K562 (cell line): ENCODE results near the gene RCOR2. TPM values are rescaled to one million over a fixed set of nuclear protein-coding genes. Genes with fewer than 3 reads are reported as not detected.

ENCODE experiments used
- ADNP ChIP-seq: fragments of 200-800 bp; sonication (Bioruptor generic); IDR thresholded peaks from 2 replicates; pipeline ENCODE4 v1.6.1; 2016; ENCODE audit warnings: missing genetic modification characterization, missing compliant biosample characterization
- ATF7 ChIP-seq: fragments of 450-650 bp; IDR thresholded peaks from 2 replicates; pipeline ENCODE4 v1.7.1; 2014; ENCODE audit warnings: mild to moderate bottlenecking, moderate library complexity
- CHD1 ChIP-seq: fragments of 200-600 bp; sonication (generic); IDR thresholded peaks from one replicate; pipeline ENCODE4 v1.6.1; 2012; ENCODE audit warnings: mild to moderate bottlenecking, moderate library complexity, low read length, inconsistent platforms
- CTBP1 ChIP-seq: fragments of 450-650 bp; IDR thresholded peaks from 2 replicates; pipeline ENCODE4 v1.6.1; 2016; ENCODE audit warnings: borderline replicate concordance
- E2F3 ChIP-seq: fragments of 250-450 bp; sonication (Bioruptor Pico); IDR thresholded peaks from 2 replicates; pipeline ENCODE4 v1.4.0; 2020; ENCODE audit warnings: mild to moderate bottlenecking
- ETS1 ChIP-seq: conservative IDR thresholded peaks from 2 replicates; pipeline ENCODE4 v1.6.1; 2011; ENCODE audit warnings: low read depth, mild to moderate bottlenecking, low read length; ENCODE audit not compliant: control insufficient read depth
- FOXA3 ChIP-seq, 2 experiments: fragments of 450-650 bp in 1 of 2; sonication (generic) in 1 of 2; formaldehyde crosslinking; IDR thresholded peaks in 1 of 2; conservative IDR thresholded peaks in 1 of 2; 2 replicates each; pipeline versions ENCODE4 v1.4.0 to v1.8.0; 2020 to 2022; ENCODE audit warnings: mild to moderate bottlenecking in 2 of 2, missing genetic modification reagents in 1 of 2
- JUN ChIP-seq, 2 experiments: sonication (generic) in 1 of 2; formaldehyde crosslinking in 1 of 2; IDR thresholded peaks; 2 replicates each; pipeline versions ENCODE4 v1.6.1 to v1.8.0; 2012 to 2022; ENCODE audit warnings: borderline replicate concordance in 2 of 2, mild to moderate bottlenecking in 2 of 2, improper control_type of control experiment in 1 of 2, low read depth in 1 of 2, low read length in 1 of 2, missing genetic modification reagents in 1 of 2
- JUNB ChIP-seq: fragments of 450-650 bp; formaldehyde crosslinking; conservative IDR thresholded peaks from 2 replicates; pipeline ENCODE4 v1.4.0; 2020; ENCODE audit warnings: mild to moderate bottlenecking
- MAZ ChIP-seq, 2 experiments: fragments of 450-650 bp in 1 of 2; sonication (generic) in 1 of 2; formaldehyde crosslinking; IDR thresholded peaks in 1 of 2; conservative IDR thresholded peaks in 1 of 2; 2 replicates each; pipeline versions ENCODE4 v1.4.0 to v1.5.0; 2020; ENCODE audit warnings: mild to moderate bottlenecking in 1 of 2, missing genetic modification reagents in 1 of 2
- MTF1 ChIP-seq: fragments of 250-450 bp; sonication (Bioruptor Pico); IDR thresholded peaks from 2 replicates; pipeline ENCODE4 v1.9.0; 2021; ENCODE audit warnings: moderate library complexity, mild to moderate bottlenecking, inconsistent platforms, borderline replicate concordance
- MYC ChIP-seq, 2 experiments: fragments of 250-450 bp in 1 of 2; sonication (Bioruptor Pico) in 1 of 2; IDR thresholded peaks; 2 replicates each; pipeline versions ENCODE4 v1.5.1 to v1.6.1; 2012 to 2021; ENCODE audit warnings: low read depth in 2 of 2, borderline replicate concordance in 1 of 2, improper control_type of control experiment in 1 of 2, low read length in 1 of 2, mild to moderate bottlenecking in 1 of 2, moderate library complexity in 1 of 2
- NCOA1 ChIP-seq: fragments of 450-650 bp; IDR thresholded peaks from 2 replicates; pipeline ENCODE4 v1.6.1; 2016; ENCODE audit warnings: low read depth
- POLR2AphosphoS5 ChIP-seq: IDR thresholded peaks from 2 replicates; pipeline ENCODE4 v1.6.1; 2011; ENCODE audit warnings: mild to moderate bottlenecking, low read depth, low read length, moderate library complexity; ENCODE audit not compliant: control insufficient read depth, insufficient read depth
- RB1 ChIP-seq: fragments of 450-650 bp; IDR thresholded peaks from 2 replicates; pipeline ENCODE4 v1.6.1; 2017; ENCODE audit warnings: low read depth, mild to moderate bottlenecking
- RBM22 ChIP-seq: fragments of 200-400 bp; formaldehyde crosslinking; IDR thresholded peaks from 2 replicates; pipeline ENCODE4 v1.6.1; 2018; ENCODE audit warnings: low read length, low read depth; ENCODE audit not compliant: poor library complexity, severe bottlenecking
- SMARCE1 ChIP-seq: fragments of 450-650 bp; IDR thresholded peaks from 2 replicates; pipeline ENCODE4 v1.7.1; 2016; ENCODE audit warnings: mild to moderate bottlenecking
- SP1 ChIP-seq: sonication (generic); formaldehyde crosslinking; IDR thresholded peaks from 2 replicates; pipeline ENCODE4 v1.8.1; 2022; ENCODE audit warnings: mild to moderate bottlenecking, missing genetic modification reagents
- TAF9B ChIP-seq: fragments of 450-650 bp; IDR thresholded peaks from 2 replicates; pipeline ENCODE4 v1.6.1; 2018; ENCODE audit warnings: mild to moderate bottlenecking; ENCODE audit not compliant: partially characterized antibody
- U2AF1 ChIP-seq: fragments of 200-400 bp; formaldehyde crosslinking; optimal IDR thresholded peaks from 2 replicates; pipeline ENCODE3; 2017; ENCODE audit warnings: mild to moderate bottlenecking, low read depth, low read length, moderate library complexity
- ZBED1 ChIP-seq: IDR thresholded peaks from 2 replicates; pipeline ENCODE4 v1.6.1; 2014
- ZBTB7A ChIP-seq: IDR thresholded peaks from 2 replicates; pipeline ENCODE4 v1.6.1; 2011; ENCODE audit warnings: low read depth, mild to moderate bottlenecking, low read length, moderate library complexity, borderline replicate concordance; ENCODE audit not compliant: control insufficient read depth
- ZNF347 ChIP-seq: fragments of 450-650 bp; formaldehyde crosslinking; IDR thresholded peaks from 2 replicates; pipeline ENCODE4 v1.4.0; 2020; ENCODE audit warnings: low read depth, mild to moderate bottlenecking, moderate library complexity
- ZNF695 ChIP-seq: fragments of 450-650 bp; formaldehyde crosslinking; IDR thresholded peaks from 2 replicates; pipeline ENCODE4 v1.4.0; 2020; ENCODE audit warnings: mild to moderate bottlenecking, moderate library complexity
- ZNF699 ChIP-seq: fragments of 250-450 bp; sonication (Bioruptor Pico); IDR thresholded peaks from 2 replicates; pipeline ENCODE4 v1.8.0; 2021; ENCODE audit warnings: mild to moderate bottlenecking, moderate library complexity; ENCODE audit not compliant: insufficient replicate concordance
- ZNF778 ChIP-seq: fragments of 450-650 bp; formaldehyde crosslinking; IDR thresholded peaks from 2 replicates; pipeline ENCODE4 v1.4.0; 2020; ENCODE audit warnings: mild to moderate bottlenecking, moderate library complexity
- polyA plus RNA-seq, 8 experiments: library from polyadenylated mRNA; depleted of rRNA in 4 of 8; stranded (reverse) in 5 of 8; unstranded in 3 of 8; fragments of >200 nt; fragmentation: Nextera tagmentation in 2 of 8; fragmentation: Illumina TruSeq in 1 of 8; extraction: Ambion mirVana in 2 of 8; extraction: Trizol in 1 of 8; gene quantifications; 2 replicates each; pipeline versions ENCODE4 v1.2.1 to v1.2.3, GENCODE V29; 2011 to 2014; ENCODE audit warnings: inconsistent platforms in 1 of 8, missing spikeins in 1 of 8
- total RNA-seq, 7 experiments: library from RNA; depleted of rRNA in 6 of 7; stranded (reverse); fragments of >200 nt in 6 of 7; fragmentation: Illumina TruSeq in 2 of 7; extraction: Trizol in 2 of 7; gene quantifications; 2 replicates each; pipeline versions ENCODE4 v1.2.1 to v1.2.3, GENCODE V29; 2011 to 2021; ENCODE audit warnings: low replicate concordance in 1 of 7

Gene RCOR2
- total and polyA plus RNA-seq, 9 of the 15 experiments (the other 6 are each of a cell fraction or from before 2014, with no cell fraction given): 0.04 to 6.5 (median 2.5) TPM; not detected in 1

- TF ChIP-seq MTF1 (CRISPR knock-in tag): no peak
- TF ChIP-seq ADNP (tag): no peak
- TF ChIP-seq ZNF778 (CRISPR knock-in tag): no peak
- TF ChIP-seq ETS1: no peak
- peak; percentile 42; the same call in 1 of the 2 replicates for TF ChIP-seq CTBP1
- no peak for TF ChIP-seq TAF9B
- no peak for TF ChIP-seq JUNB (CRISPR knock-in tag)
- peak; percentile 28 to 65; a peak in 2 of 4 replicates for TF ChIP-seq MAZ (CRISPR knock-in tag; conservative IDR thresholded peaks at IDR 0.05 in 1 of 2, IDR thresholded peaks at IDR 0.05 in 1 of 2)
- peak; percentile 99 for TF ChIP-seq ZBTB7A
- TF ChIP-seq POLR2AphosphoS5: no peak
- TF ChIP-seq SMARCE1: no peak
- no peak for TF ChIP-seq ZNF695 (CRISPR knock-in tag)
- no peak for TF ChIP-seq JUN (IDR thresholded peaks at IDR 0.05; ENCODE audit: borderline replicate concordance, low read depth, low read length)
- TF ChIP-seq JUN (CRISPR knock-in tag; IDR thresholded peaks at IDR 0.05; ENCODE audit: borderline replicate concordance): 0 out of 2 replicates have a peak, but pooled peaks have one; percentile 20
- TF ChIP-seq NCOA1: no peak
- TF ChIP-seq CHD1: peak; percentile 44
- TF ChIP-seq ZBED1: no peak
- no peak for TF ChIP-seq E2F3 (CRISPR knock-in tag)
- no peak for TF ChIP-seq U2AF1
- TF ChIP-seq RBM22: no peak
- TF ChIP-seq MYC (IDR thresholded peaks at IDR 0.05; ENCODE audit: low read depth, low read length): 0 out of 2 replicates have a peak, but pooled peaks have one; percentile 6
- TF ChIP-seq MYC (CRISPR knock-in tag; IDR thresholded peaks at IDR 0.05; ENCODE audit: borderline replicate concordance, low read depth): no peak
- 0 out of 2 replicates have a peak, but pooled peaks have one; percentile 13 for TF ChIP-seq ATF7
- no peak for TF ChIP-seq ZNF699 (CRISPR knock-in tag)
- no peak for TF ChIP-seq ZNF347
- TF ChIP-seq SP1: 0 out of 2 replicates have a peak, but pooled peaks have one; percentile 31
- TF ChIP-seq FOXA3 (CRISPR knock-in tag; conservative IDR thresholded peaks at IDR 0.05 in 1 of 2, IDR thresholded peaks at IDR 0.05 in 1 of 2): peak in 1 of 2 experiments; percentile 58; a peak in 1 of 4 replicates
- peak; percentile 44; the same call in 1 of the 2 replicates for TF ChIP-seq RB1
These were observed 765 bp downstream of the RCOR2 start (continued) for GRCh38 chr11:63915961-63916836.
